NOMO-1 (cell line): ENCODE results near the gene H6PD.

Experiments
- DNase-seq, 2 experiments: peaks; one replicate each; lab custom pipeline; 2025; ENCODE audit not compliant: unreplicated experiment in 2 of 2; lab: John Stamatoyannopoulos, UW

H6PD gene

GRCh38 chr1:9238550-9238949 is 4.0 kb downstream of the H6PD start:
- peak; percentile 59 to 65 for DNase-seq

DNA sequence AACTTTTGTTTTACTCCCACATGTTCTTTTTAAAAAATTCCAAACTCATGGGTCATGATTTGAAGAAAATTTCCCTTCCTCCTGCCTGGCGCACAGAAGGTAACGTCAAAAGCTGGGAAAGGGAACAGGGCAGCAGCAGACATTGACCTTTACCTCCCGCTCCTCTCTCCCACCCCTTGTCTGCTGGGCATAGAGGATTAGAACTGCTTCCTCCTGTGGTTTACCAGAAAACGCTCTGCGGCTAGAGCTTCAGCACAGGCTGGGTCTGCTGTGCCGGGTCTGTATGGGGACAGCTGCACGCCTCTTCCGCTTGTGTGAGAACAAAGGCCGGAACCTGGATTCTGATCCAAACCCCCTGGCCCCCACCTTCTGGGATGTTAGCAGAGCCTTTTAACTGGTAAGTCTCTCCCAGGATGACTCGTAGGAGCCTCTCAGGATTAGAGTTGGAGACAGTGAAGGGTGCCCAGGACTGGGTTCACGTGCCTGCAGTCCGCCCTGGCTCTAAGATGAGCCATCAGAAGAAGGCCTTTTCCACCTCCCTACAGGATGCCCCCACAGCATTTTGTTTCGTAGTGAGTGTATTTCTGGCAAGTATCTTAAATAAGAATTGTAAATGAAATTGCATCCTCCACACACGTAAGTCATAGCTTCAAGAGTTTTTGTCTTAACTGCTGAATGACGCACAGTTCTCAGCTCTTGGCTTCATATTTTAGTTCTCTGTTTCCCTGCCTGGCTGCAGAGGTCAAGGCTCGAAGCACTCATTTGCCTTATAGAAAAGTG is 5.2 kb downstream of the H6PD start:
- peak; percentile 80 to 87 for DNase-seq

DNA sequence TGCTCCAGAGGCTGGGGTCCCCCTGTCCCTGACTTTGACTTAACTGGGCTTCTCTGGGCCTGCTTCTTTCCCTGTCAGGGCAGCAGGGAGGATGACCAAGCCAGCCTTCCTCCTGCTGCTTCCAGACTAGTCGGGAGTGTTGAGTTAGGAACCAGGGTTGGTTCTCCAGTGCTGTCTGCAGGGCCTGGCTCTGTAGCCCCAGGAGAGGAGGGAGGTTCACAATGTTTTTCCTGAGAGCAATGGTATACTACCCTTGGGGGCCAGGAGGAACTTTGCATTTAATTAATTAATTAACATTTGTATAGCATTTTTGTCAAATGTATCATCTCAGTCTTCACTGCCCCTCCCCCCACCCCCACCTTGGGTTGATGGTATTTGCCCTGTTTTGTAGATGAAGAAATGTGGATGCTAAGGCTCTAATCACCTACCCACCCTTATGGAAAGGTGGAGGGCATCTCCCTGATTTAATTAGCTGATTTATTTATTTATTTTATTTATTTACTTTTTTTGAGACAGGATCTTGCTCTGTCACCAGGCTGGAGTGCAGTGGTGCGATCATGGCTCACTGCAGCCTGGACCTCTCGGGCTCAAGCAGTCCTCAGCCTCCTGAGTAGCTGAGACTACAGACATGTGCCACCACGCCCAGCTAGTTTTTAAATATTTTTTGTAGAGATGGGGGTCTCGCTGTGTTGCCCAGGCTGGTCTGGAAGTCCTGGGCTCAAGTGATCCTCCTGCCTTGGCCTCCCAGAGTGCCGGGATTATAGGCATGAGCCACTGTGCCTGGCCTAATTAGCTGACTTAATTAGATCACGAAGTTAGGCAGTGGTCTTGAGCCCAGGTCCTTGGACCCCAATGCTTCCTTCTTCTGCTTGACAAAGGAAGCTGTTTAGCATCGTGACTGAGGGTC is 6.6 kb downstream of the H6PD start:
- DNase-seq = no peak

- no peak for DNase-seq
Measured at GRCh38 chr1:9241891-9242290, 7.3 kb downstream of the H6PD start.

GRCh38 chr1:9242338-9242969 is 7.9 kb downstream of the H6PD start:
- no peak for DNase-seq

DNA sequence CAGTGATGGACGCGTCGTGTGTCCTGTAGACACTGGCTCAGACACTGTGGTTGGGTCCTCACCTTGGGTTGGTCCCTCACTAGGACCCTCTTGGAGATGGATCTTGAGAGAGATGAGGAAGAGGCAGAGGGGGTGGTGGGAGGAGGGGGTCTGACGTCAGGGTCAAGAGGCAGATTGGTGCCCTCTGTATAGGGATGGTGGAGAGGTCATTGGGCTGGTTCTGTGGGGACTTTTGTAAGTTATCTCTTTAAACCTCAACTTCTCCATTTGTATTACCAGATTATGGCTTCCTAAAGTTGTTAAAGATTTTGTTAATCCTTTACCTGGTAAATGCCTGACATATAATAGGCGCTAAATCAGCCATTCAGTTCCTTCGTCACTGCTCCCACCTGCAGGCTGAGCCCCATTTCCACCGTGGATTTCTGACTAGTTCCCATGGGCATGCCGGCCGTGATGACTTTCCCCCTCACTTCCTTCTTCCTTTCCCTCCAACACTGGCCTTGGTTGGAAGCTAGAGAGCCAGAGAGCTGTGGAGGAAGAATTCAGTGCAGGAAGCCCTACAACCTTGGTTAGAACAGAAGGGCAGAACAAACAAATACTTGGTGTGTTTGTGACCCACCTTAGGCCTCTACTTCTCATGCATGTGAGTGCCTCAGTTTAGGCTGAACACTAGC is 8.6 kb downstream of the H6PD start:
- DNase-seq = no peak

DNA sequence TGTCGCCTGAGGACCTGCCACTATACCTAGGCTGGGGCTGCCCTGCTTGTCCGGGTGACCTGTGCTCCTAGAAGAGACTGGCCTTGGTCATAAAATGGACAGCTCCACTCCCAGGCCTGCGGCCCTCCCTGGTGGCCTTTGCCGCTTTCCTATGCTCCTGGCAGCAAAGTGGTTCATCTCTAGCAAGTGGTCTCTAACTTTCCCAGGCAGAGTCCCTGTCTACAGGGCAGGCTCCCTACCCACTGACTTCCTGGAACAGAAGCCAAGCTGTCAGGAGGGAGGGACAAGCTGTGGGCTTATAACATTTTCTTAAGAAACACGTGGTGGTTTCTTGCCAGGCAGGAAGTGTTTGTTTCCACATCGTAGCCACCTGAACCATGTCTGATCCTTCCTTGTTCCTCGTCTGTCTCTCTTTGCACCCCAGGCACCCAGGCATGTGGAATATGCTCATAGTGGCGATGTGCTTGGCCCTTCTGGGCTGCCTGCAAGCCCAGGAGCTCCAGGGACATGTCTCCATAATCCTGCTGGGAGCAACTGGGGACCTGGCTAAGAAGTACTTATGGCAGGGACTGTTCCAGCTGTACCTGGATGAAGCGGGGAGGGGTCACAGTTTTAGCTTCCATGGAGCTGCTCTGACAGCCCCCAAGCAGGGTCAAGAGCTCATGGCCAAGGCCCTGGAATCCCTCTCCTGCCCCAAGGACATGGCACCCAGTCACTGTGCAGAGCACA is 10.1 kb downstream of the H6PD start:
- peak; percentile 31 to 50 for DNase-seq

DNA sequence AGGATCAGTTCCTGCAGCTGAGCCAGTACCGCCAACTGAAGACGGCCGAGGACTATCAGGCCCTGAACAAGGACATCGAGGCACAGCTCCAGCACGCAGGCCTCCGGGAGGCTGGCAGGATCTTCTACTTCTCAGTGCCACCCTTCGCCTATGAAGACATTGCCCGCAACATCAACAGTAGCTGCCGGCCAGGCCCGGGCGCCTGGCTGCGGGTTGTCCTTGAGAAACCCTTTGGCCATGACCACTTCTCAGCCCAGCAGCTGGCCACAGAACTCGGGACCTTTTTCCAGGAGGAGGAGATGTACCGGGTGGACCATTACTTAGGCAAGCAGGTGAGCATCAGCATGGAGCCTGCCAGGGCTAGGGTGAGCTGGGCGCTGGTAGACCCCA is 10.7 kb downstream of the H6PD start:
- no peak for DNase-seq

- no peak for DNase-seq
Measured at GRCh38 chr1:9245661-9246060, 11.1 kb downstream of the H6PD start.

DNA sequence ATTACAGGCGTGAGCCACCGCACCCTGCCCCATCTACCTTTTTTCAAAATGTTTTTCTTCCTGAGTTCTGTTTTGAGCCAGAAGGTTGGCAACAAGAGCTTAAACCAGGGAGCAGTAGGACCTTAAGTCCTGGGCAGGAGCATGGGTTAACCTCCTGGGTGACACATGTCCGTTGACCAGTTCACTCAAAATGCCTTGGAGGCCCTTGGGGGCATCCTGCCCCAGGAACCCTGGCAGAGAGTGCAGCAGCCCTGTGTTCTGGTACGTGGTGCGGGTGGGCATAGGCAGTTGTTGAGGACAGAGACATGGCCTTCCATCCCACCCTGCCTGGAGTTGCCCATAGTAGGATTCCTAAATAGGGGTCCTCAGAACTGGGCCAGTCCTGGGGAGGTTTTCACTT is 11.6 kb downstream of the H6PD start:
- DNase-seq = no peak

DNA sequence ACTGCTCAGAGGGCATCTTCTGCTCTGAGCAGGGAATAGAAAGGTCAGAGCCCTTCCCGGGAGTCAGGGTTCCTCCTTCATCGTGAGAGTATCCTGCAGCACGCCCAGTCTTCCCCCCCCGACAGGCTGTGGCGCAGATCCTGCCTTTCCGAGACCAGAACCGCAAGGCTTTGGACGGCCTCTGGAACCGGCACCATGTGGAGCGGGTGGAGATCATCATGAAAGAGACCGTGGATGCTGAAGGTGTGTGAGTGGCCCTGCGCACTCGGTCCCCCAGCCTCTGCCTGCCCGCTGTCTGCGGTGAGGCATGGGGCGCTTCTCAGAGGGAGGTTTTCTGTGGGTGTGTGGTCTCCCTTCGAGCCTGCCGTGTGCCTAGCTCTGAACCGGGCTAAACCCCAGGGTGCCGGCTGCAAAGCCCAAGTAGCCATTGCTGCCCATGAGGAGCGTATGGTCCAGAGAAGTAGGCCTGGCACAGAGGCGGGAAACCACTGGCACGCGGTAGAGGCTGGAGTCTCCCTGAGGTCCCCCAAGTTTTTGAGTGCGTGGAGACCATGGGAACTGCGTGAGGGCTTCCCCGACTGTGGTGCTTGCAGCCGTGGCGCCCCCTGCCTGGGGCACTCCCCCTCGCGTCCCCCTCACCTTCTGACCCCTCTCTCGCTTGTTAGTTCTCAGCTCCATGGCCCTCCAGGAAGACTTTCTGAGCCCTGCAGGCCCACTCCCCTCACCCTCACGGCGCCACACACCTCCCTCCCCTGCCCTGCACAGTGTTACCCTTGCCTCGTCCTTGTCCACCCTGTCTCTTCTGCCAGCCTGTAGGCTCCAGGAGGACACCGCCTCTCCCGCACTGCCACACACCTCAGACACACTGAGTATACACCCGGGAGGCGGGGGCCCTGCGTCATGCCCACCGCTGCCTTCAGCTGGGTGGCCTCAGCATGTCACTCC is 12.5 kb downstream of the H6PD start:
- DNase-seq = no peak

- DNase-seq = no peak
Measured at GRCh38 chr1:9247894-9248293, 13.3 kb downstream of the H6PD start.

DNA sequence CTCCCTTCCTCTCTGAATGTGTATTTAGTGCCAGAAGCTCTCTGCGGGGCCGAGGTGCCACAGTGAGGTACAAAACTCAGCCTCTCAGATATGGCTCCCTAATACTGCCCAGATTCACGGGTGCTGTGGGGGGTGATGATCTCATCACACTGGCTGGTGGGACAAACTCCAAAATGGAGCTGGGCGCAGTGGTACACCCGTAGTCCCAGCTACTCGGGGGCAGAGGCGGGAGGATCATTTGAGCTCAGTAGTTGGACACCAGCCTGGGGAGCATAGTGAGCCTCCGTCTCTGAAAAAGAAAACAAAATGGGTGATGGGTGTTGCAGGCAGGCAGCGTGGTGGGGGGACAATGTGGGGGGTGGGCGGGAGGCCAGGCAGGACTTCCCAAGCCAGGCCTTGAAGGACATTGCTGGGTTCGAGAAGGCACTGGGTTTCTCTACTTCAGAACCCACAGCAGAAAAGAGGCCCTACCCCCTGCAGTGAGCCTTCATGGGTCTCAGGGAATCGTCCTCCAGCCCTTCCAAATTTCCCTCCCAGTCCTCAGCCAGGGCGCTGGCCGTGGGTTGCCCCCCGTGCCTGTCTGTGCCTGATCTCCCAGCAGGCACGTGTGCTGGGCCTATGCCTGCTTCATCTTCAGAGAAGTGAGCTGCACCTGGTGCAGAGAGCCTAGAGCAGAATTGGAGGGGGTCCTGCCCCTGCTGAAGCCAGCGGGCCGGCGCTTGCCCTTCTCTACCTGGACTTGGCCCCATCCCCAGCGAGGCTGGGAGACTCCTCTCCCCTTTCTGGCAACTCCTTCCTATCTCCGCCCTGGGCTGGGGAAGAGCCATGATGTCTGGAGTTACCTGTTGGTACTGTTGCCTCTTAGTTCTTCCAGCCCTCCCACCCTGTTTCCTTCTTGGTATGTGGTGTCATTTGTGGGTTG is 14.0 kb downstream of the H6PD start:
- DNase-seq = no peak

DNA sequence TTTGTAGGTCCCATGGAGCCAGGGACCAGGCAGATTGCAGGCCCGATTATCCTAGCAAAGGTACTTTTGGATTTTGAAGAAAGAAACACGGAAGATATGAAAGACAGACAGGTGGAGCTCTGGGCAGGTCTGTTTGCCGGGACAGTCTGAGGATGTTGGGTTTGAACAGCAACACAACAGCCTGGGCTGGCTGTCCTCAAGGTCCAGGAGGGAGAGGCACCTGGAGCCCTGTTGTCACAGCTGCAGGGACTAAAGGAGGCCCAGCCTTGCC is 14.6 kb downstream of the H6PD start:
- no peak for DNase-seq

DNA sequence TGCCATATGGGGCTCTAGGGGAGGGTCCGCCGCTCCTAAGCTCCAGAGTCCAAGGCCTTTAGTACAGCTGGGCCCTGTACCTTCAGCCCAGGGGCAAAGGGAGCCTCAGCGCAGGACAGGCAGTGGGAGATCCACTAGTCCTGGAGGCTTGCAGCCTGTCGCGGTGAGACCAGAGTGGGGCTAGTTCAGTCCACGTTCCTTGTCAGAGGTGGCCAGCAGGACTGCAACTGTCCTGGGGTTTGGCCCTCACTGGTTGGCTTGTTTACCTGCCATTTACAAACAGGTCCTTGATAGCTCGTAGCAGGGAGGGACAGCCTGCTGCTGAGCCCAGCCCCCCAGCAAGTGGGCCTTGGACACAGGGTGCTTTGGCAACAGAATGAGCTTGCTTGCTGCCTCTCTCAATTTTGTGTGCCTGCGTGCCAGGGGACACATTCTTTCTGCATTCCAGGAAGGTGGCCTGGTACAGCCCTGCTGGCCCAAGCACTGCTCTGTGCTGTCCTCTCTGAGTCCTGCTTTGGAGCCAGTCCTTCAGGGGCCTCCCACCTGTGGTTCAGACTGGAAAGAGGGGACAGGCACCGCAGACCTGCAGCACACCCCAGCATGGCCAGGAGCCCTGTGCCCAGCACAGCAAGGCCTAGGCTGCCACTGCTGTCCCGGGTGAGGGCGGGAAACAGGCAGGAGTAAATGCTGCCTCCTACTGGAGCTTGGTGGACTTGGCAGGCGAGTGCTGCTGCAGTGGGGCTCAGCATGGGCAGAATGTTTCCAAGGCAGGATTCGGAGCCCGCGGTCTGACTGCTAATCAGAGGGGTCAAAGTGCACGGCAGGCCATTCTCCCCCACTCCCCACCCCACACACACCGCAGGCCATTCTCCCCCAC is 15.2 kb downstream of the H6PD start:
- DNase-seq = peak; percentile 22 to 38

- DNase-seq = no peak
Measured at GRCh38 chr1:9250411-9251381, 16.1 kb downstream of the H6PD start.
